Peyer's patch (tissue), 4 donors: ENCODE measurements around the gene LCLAT1. TPM values are rescaled to one million over a fixed set of nuclear protein-coding genes. Genes with fewer than 3 reads are reported as not detected.

ENCODE experiments used
- DNase-seq, 3 donors: peaks; one replicate each; pipeline ENCODE4 v3.0.0-alpha.2; 2017 to 2019
- H3K27ac ChIP-seq, 4 donors: fragments of 200-600 bp; sonication (generic); one replicate each; pipeline ENCODE4 v1.5.1; 2016 to 2019
- H3K27me3 ChIP-seq, 2 donors: fragments of 200-600 bp; sonication (generic); one replicate each; pipeline ENCODE4 v1.5.1; 2019
- H3K36me3 ChIP-seq, 3 donors: fragments of 200-600 bp; sonication (generic); one replicate each; pipeline ENCODE4 v1.5.1; 2016 to 2019
- H3K4me1 ChIP-seq, 4 donors: fragments of 200-600 bp; sonication (generic); one replicate each; pipeline ENCODE4 v1.5.1; 2016 to 2019
- H3K4me3 ChIP-seq, 4 donors: fragments of 200-600 bp; sonication (generic); 1 replicate in 3 of 4; 2 replicates in 1 of 4; pipeline ENCODE4 v1.5.1; 2016 to 2019; ENCODE audit warnings: mild to moderate bottlenecking in 1 of 4
- H3K9me3 ChIP-seq, 4 donors: fragments of 200-600 bp; sonication (generic); one replicate each; pipeline ENCODE4 v1.5.1; 2016 to 2019; ENCODE audit warnings: mild to moderate bottlenecking in 1 of 4
- POLR2A ChIP-seq, 2 donors: fragments of 450-650 bp; IDR thresholded peaks; one replicate each; pipeline ENCODE4 v1.5.1; 2017; ENCODE audit warnings: antibody characterized with exemption in 2 of 2, mild to moderate bottlenecking in 2 of 2, moderate library complexity in 2 of 2
- total RNA-seq, 4 donors: library from RNA; depleted of rRNA; stranded (reverse); fragments of >200 nt; gene quantifications; one replicate each; pipeline ENCODE4 v1.1.0, GENCODE V29; 2016
- TF ChIP-seq, protein P1 (sequence below), 6 experiments: fragments of 450-650 bp in 4 of 6; fragments of 200-600 bp in 2 of 6; sonication (generic) in 1 of 6; IDR thresholded peaks; one replicate each; pipeline ENCODE4 v1.5.1; 2017 to 2019; ENCODE audit warnings: antibody characterized with exemption in 6 of 6, mild to moderate bottlenecking in 3 of 6, moderate library complexity in 1 of 6

The LCLAT1 gene
- total RNA-seq, 4 donors from 2014 or later = 10.7 to 60.8 (median 24.9) TPM

DNA sequence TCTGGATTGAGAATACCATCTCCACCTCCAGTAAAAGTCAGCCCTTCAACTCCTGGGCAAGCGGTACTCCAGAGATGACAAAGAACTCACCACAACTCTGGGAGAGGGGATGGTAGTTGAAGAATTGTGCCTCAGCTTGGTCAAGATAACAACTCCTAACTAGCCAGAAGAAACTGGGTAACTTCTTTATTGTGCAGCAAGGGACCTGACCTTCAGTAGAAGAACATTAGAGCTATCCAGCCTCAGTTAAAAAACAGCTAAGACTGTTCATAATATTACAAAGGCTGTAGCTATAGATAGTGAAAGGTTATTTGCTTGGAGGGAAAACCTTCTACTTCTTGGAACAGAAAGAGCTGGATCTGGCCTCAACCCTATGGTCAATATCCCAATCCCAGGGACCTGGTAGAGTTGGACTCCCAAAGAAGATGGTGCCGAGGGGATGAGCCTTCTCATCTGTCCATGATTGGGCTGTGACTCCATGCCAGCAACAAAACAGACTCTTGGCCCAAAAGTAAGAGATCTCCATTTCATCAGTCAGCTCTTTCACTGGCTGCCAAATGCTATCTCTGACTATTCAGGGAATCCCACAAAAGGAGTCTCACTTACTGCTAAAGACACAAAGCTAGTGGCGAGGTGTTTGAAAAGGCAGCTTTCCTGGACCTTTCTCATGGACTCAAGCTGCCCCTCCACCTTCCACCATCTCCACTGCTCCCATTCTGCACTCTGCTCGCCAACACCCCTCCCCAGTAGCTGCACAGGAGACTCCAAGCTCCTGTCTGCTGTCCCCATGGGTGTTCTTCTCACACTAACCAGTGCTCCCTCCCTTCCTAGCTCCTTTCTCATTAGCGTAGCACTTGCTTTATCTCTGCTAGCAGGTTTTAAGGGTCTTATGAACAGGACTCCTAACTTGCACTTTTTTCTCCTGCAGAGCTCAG is 214.4 kb downstream of the LCLAT1 start:
- Histone ChIP-seq H3K4me1 (no peaks in the 10 kb centered on the region), H3K36me3 (no peaks in the 10 kb centered on the region), H3K27ac (no peak overlapping the region), H3K4me3 (no peak overlapping the region), H3K9me3 (no peaks in the 10 kb centered on the region), H3K27me3 (no peaks in the 10 kb centered on the region)
- DNase-seq = no peak
- TF ChIP-seq, protein P1, sequence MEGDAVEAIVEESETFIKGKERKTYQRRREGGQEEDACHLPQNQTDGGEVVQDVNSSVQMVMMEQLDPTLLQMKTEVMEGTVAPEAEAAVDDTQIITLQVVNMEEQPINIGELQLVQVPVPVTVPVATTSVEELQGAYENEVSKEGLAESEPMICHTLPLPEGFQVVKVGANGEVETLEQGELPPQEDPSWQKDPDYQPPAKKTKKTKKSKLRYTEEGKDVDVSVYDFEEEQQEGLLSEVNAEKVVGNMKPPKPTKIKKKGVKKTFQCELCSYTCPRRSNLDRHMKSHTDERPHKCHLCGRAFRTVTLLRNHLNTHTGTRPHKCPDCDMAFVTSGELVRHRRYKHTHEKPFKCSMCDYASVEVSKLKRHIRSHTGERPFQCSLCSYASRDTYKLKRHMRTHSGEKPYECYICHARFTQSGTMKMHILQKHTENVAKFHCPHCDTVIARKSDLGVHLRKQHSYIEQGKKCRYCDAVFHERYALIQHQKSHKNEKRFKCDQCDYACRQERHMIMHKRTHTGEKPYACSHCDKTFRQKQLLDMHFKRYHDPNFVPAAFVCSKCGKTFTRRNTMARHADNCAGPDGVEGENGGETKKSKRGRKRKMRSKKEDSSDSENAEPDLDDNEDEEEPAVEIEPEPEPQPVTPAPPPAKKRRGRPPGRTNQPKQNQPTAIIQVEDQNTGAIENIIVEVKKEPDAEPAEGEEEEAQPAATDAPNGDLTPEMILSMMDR (IDR thresholded peaks at IDR 0.05) = no peak
- TF ChIP-seq POLR2A (IDR thresholded peaks at IDR 0.05) = no peak

DNA sequence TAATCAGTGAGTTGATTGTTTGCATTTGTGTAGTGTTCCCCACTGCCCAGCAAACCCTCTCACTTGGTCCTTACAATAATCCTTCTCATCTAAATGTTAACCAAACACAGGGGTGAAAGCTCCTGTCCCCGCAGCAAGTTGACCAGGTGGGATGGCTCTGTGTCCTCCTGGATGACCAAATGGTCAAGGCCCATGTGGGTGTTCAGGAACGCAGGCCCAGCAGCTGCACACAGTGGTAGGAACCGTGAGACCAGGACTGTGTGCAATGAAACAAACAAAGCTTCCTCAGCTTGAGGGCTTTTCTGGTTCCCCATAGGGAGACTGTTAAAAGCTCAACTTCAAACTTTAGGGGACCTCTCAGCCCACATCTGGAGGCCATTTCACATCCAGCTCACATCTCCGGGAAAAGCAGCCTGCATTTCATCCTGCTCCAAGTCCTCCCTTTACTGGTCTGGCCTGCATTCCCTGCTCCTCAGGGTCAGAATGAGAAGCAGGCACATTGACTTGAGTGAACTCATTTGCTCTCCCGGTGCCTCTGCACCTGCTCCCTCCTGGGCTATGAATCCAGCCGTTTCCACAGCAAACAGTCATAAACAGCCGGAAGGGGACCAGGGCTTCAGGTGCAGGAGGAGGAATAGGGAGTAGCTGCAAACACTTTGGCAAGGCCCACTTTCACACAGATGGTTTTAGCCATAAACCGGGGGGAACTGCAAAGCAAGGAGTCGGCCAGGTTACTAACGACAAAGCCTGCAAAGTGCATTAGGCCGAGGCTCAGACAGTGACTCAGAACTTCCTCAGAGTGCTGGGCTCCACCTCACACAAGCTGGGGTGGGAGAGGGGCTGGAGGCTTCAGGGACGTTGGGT is 215.5 kb downstream of the LCLAT1 start:
- Histone ChIP-seq H3K4me1 (no peaks in the 10 kb centered on the region), H3K4me3 (no peak overlapping the region), H3K9me3 (no peaks in the 10 kb centered on the region), H3K27ac (no peak overlapping the region), H3K36me3 (no peaks in the 10 kb centered on the region), H3K27me3 (no peaks in the 10 kb centered on the region)
- no peak for TF ChIP-seq POLR2A (IDR thresholded peaks at IDR 0.05)
- TF ChIP-seq, protein P1 (IDR thresholded peaks at IDR 0.05) = no peak
- no peak for DNase-seq

DNA sequence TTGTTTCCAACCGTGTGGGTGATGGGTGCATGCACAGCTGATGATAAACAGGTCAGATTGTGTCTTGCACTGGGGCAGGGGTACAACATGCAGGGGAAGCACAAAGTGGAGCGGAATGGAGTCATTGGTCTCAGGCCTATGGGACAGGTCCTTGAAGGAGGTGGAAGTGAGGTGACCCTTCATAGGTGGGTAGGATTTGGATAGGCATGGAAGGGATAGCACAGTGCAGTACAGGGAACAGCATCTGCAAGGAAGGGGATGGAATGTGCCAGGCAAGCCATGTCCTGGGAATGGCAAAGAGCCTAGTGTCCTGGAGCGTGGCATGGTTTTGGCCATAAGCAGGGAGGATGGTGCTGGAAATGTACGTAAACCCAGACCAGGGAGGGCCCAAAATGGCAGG is 216.3 kb downstream of the LCLAT1 start:
- no peak for DNase-seq
- TF ChIP-seq, protein P1 (IDR thresholded peaks at IDR 0.05) = no peak
- TF ChIP-seq POLR2A (IDR thresholded peaks at IDR 0.05) = no peak

DNA sequence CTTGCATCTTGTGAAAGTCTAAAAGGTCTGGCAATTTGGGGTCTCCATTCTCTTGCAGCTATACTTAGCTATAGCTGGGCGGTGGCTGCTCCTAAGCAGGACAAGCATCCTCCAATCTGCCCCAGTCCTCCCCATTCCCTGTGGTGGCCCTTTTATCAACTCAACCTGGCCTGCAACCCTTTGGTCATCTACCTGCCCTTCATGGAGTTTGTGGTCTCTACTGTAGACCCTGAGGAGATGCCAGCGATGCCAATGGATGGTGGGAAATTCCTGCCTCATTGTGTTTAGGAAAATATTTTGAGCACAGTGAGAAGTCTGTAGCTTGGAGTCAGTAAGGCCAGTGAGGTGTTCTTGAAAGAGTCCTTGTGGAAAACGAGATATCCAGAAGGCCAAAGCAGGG is 216.8 kb downstream of the LCLAT1 start:
- Histone ChIP-seq H3K27me3 (no peaks in the 10 kb centered on the region), H3K27ac (no peak overlapping the region), H3K9me3 (no peaks in the 10 kb centered on the region), H3K4me1 (no peaks in the 10 kb centered on the region), H3K36me3 (no peaks in the 10 kb centered on the region), H3K4me3 (no peak overlapping the region)
- TF ChIP-seq, protein P1 (IDR thresholded peaks at IDR 0.05) = no peak
- no peak for TF ChIP-seq POLR2A (IDR thresholded peaks at IDR 0.05)
- no peak for DNase-seq

More for the DNA sequence above, 216.3 kb downstream of the LCLAT1 start:
- no peak overlapping the region for H3K4me3 ChIP-seq
- H3K36me3 ChIP-seq = no peaks in the 10 kb centered on the region
- H3K4me1 ChIP-seq = no peaks in the 10 kb centered on the region
- H3K27ac ChIP-seq = no peak overlapping the region
- no peaks in the 10 kb centered on the region for H3K27me3 ChIP-seq
- H3K9me3 ChIP-seq = no peaks in the 10 kb centered on the region

DNA sequence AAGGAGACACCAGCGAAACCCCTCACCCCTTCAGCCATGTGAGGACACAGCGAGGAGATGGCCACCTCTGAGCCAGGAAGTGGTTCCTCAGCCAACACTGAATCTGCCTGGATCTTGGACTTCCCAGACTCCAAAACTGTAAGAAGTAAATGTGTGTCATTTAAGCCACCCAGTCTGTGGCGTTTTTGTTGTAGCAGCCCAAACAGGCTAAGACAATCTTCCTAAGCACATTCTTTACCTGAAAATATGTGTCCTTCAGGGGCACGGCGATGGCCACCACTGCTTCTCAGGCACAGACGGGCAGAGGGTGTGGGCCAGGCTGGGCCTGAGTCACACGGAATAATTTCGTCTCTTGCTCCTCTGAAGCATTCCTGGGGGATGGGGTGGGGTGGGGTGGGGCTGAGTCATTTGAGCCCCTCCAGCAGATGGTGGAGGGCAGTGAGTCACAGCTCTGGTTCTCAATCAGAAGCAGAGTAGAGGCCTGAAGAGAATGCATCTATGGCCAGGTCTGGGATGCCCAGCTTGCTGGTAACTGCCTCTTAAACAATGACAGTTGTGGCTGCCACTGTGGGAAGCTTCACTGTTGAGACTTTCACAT is 217.8 kb downstream of the LCLAT1 start:
- Histone ChIP-seq H3K4me3 (no peak overlapping the region), H3K27me3 (no peaks in the 10 kb centered on the region), H3K27ac (peak overlapping the region in 1 of 4 donors; percentile 61), H3K36me3 (no peaks in the 10 kb centered on the region), H3K4me1 (no peaks in the 10 kb centered on the region), H3K9me3 (no peaks in the 10 kb centered on the region)
- DNase-seq = no peak
- TF ChIP-seq POLR2A (IDR thresholded peaks at IDR 0.05) = no peak
- TF ChIP-seq, protein P1 (IDR thresholded peaks at IDR 0.05) = no peak
